NB4 (cell line): ENCODE results near the gene PRSS35.

Source experiments
- MYC ChIP-seq: IDR thresholded peaks from 2 replicates; pipeline ENCODE4 v1.6.1; 2011; ENCODE audit warnings: low read depth, low read length
- TF ChIP-seq, protein P1 (sequence below): IDR thresholded peaks from one replicate; pipeline ENCODE4 v1.5.1; 2012; ENCODE audit warnings: low read depth, low read length
- TF ChIP-seq, protein P2 (sequence below): IDR thresholded peaks from 2 replicates; pipeline ENCODE4 v1.6.1; 2011; ENCODE audit warnings: low read depth, low read length

DNA sequence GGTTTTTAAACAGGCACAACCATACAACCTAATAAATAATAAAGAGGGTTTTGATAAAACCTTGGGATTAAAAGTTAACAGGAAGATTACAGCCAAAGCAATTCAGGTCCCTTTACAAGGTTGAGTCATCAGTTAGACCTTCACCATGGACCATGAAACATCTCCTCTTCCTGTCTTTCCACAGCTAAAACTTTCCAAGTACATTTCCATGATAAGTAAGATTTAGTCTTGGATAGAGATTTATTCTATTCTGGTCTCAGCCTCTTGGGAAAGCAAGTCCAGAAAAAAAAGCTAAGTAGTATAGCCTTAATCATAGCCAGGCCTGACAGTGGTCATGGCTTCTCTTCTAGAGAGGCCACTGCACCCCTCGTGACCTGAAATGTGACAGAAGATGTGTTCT lies 2.9 kb upstream of the PRSS35 start:
- TF ChIP-seq, protein P1, sequence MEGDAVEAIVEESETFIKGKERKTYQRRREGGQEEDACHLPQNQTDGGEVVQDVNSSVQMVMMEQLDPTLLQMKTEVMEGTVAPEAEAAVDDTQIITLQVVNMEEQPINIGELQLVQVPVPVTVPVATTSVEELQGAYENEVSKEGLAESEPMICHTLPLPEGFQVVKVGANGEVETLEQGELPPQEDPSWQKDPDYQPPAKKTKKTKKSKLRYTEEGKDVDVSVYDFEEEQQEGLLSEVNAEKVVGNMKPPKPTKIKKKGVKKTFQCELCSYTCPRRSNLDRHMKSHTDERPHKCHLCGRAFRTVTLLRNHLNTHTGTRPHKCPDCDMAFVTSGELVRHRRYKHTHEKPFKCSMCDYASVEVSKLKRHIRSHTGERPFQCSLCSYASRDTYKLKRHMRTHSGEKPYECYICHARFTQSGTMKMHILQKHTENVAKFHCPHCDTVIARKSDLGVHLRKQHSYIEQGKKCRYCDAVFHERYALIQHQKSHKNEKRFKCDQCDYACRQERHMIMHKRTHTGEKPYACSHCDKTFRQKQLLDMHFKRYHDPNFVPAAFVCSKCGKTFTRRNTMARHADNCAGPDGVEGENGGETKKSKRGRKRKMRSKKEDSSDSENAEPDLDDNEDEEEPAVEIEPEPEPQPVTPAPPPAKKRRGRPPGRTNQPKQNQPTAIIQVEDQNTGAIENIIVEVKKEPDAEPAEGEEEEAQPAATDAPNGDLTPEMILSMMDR = no peak
- TF ChIP-seq, protein P2, sequence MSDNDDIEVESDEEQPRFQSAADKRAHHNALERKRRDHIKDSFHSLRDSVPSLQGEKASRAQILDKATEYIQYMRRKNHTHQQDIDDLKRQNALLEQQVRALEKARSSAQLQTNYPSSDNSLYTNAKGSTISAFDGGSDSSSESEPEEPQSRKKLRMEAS = no peak
- no peak for TF ChIP-seq MYC
